BJ (cell line): Measurements from ENCODE around the gene PTPRE. TPM values are rescaled to one million over a fixed set of nuclear protein-coding genes. Genes with fewer than 3 reads are reported as not detected.

Experiments used
- CTCF ChIA-PET: fragments of 350-600 bp; formaldehyde crosslinking; extraction: SDS; loops from one replicate; lab custom pipeline; 2021; ENCODE audit warnings: antibody characterized with exemption, inconsistent platforms; lab: Yijun Ruan, JAX
- POLR2A ChIA-PET: fragments of 300-600 bp; sonication (Branson Sonifier 250); formaldehyde crosslinking; extraction: SDS; loops from one replicate; lab custom pipeline; 2021; ENCODE audit warnings: antibody characterized with exemption; lab: Charles Lee
- DNase-seq: peaks from one replicate; pipeline ENCODE4 v3.0.0-alpha.2; 2011; ENCODE audit warnings: low read depth
- H3K27me3 ChIP-seq: 2 replicates; pipeline ENCODE4 v1.6.0; 2011; ENCODE audit warnings: low read length; ENCODE audit not compliant: control insufficient read depth, insufficient read depth
- H3K36me3 ChIP-seq: 2 replicates; pipeline ENCODE4 v1.5.1; 2011; ENCODE audit warnings: low read length; ENCODE audit not compliant: control insufficient read depth, insufficient read depth
- H3K4me3 ChIP-seq: 2 replicates; pipeline ENCODE4 v1.5.1; 2011; ENCODE audit warnings: low read depth, mild to moderate bottlenecking, control low read depth, low read length
- CTCF ChIP-seq: IDR thresholded peaks from 2 replicates; pipeline ENCODE4 v1.5.1; 2011; ENCODE audit warnings: low read depth, mild to moderate bottlenecking, control low read depth, inconsistent platforms, low read length, moderate library complexity; ENCODE audit not compliant: insufficient read depth
- polyA plus RNA-seq: library from polyadenylated mRNA; depleted of rRNA; stranded (reverse); fragments of >200 nt; gene quantifications from 2 replicates; pipeline ENCODE4 v1.2.3, GENCODE V29; 2011

PTPRE gene
- polyA plus RNA-seq, 1 experiment, result 0.09 TPM

GRCh38 chr10:128030498-128031072 is 123.7 kb downstream of the PTPRE start:
- H3K36me3 ChIP-seq, result no peaks in the 10 kb centered on the region
- DNase-seq, result no peak
- no peaks in the 10 kb centered on the region for H3K27me3 ChIP-seq
- H3K4me3 ChIP-seq, result no peak overlapping the region
- ChIA-PET CTCF (interaction anchor here (1.5 to 1.6 kb wide), 2 partner anchors 19 to 123 kb away, joined by 3 to 5 read pairs; partner anchors contain the start of gene PTPRE), POLR2A (no interaction called here)
- no peak for TF ChIP-seq CTCF

GRCh38 chr10:128031216-128031615 is 124.3 kb downstream of the PTPRE start:
- CTCF ChIA-PET, result interaction anchor here (1.5 to 1.6 kb wide), 2 partner anchors 20 to 124 kb away, joined by 3 to 5 read pairs; partner anchors contain the start of gene PTPRE
- H3K27me3 ChIP-seq, result no peaks in the 10 kb centered on the region
- POLR2A ChIA-PET, result no interaction called here
- TF ChIP-seq CTCF, result no peak
- H3K36me3 ChIP-seq, result no peaks in the 10 kb centered on the region
- no peak for DNase-seq
- H3K4me3 ChIP-seq, result no peak overlapping the region

- ChIA-PET CTCF (interaction anchor here (6.6 kb wide), 1 partner anchor 40 kb away, joined by 160 read pairs; no protein-coding TSS in a partner anchor), POLR2A (no interaction called here)
- Histone ChIP-seq H3K27me3 (no peaks in the 10 kb centered on the region), H3K4me3 (no peak overlapping the region), H3K36me3 (no peaks in the 10 kb centered on the region)
- no peak for DNase-seq
- no peak for TF ChIP-seq CTCF
Observed at GRCh38 chr10:128032466-128032865, 125.6 kb downstream of the PTPRE start.

GRCh38 chr10:128035557-128035973 is 128.7 kb downstream of the PTPRE start:
- CTCF ChIA-PET, result interaction anchor here (0.6 to 6.6 kb wide), 27 partner anchors 9 to 177 kb away, joined by 3 to 160 read pairs (median 5); partner anchors contain the start of gene PTPRE
- Histone ChIP-seq H3K36me3 (no peaks in the 10 kb centered on the region), H3K4me3 (no peak overlapping the region), H3K27me3 (no peaks in the 10 kb centered on the region)
- TF ChIP-seq CTCF, result peak; percentile 83
- POLR2A ChIA-PET, result no interaction called here
- no peak for DNase-seq

GRCh38 chr10:128036011-128036615 is 129.2 kb downstream of the PTPRE start:
- no peak for DNase-seq
- no peaks in the 10 kb centered on the region for H3K27me3 ChIP-seq
- ChIA-PET POLR2A (no interaction called here), CTCF (interaction anchor here (0.9 to 6.6 kb wide), 23 partner anchors 9 to 169 kb away, joined by 3 to 160 read pairs (median 7); partner anchors contain the start of gene PTPRE)
- no peak overlapping the region for H3K4me3 ChIP-seq
- no peaks in the 10 kb centered on the region for H3K36me3 ChIP-seq
- no peak for TF ChIP-seq CTCF
